ENCODE measurements around the gene TUNAR.

- no peak for TF ChIP-seq EZH2 (IDR thresholded peaks at IDR 0.05; ENCODE audit: low read length, unreplicated experiment)
- TF ChIP-seq CTCF (conservative IDR thresholded peaks at IDR 0.05; ENCODE audit: low read depth, low read length), result no peak
These were observed 13.3 kb upstream of the TUNAR start for GRCh38 chr14:95863295-95863694.

Data from PC-3 (cell line).